Measurements from ENCODE around the gene NLN.
"Not testable (repeated sequence)": the region's sequence is repeated elsewhere in the genome, so short reads cannot be mapped to it uniquely, and the experiment has no call there.

The NLN gene

GRCh38 chr5:65835191-65835590 is 113.2 kb downstream of the NLN start:
- no peak for DNase-seq

- DNase-seq, result no peak
Observed at GRCh38 chr5:65837139-65837538, 115.1 kb downstream of the NLN start.

GRCh38 chr5:65839170-65839569 is 117.2 kb downstream of the NLN start:
- not testable (repeated sequence) for DNase-seq

- DNase-seq, result no peak
Observed at GRCh38 chr5:65840071-65840470, 118.1 kb downstream of the NLN start.

GRCh38 chr5:65844763-65845162 is 122.8 kb downstream of the NLN start:
- not testable (repeated sequence) for DNase-seq

GRCh38 chr5:65846101-65846500 is 124.1 kb downstream of the NLN start:
- DNase-seq, result no peak

- DNase-seq, result not testable (repeated sequence)
Observed at GRCh38 chr5:65847019-65847418, 125.0 kb downstream of the NLN start.

GRCh38 chr5:65849918-65850317 is 127.9 kb downstream of the NLN start:
- DNase-seq, result not testable (repeated sequence)

- DNase-seq, result no peak
Observed at GRCh38 chr5:65854925-65855324, 132.9 kb downstream of the NLN start.

GRCh38 chr5:65855766-65856315 is 133.8 kb downstream of the NLN start:
- DNase-seq, result no peak

- DNase-seq, result no peak
Observed at GRCh38 chr5:65856520-65856919, 134.5 kb downstream of the NLN start.

- no peak for DNase-seq
Observed at GRCh38 chr5:65858316-65858715, 136.3 kb downstream of the NLN start.

- no peak for DNase-seq
Observed at GRCh38 chr5:65861830-65862241, 139.8 kb downstream of the NLN start.

GRCh38 chr5:65862384-65862783 is 140.4 kb downstream of the NLN start:
- no peak for DNase-seq

GRCh38 chr5:65863747-65864146 is 141.7 kb downstream of the NLN start:
- DNase-seq, result no peak

- no peak for DNase-seq
Observed at GRCh38 chr5:65866837-65867521, 145.0 kb downstream of the NLN start.

GRCh38 chr5:65867542-65868195 is 145.7 kb downstream of the NLN start:
- DNase-seq, result no peak

GRCh38 chr5:65868509-65868908 is 146.5 kb downstream of the NLN start:
- no peak for DNase-seq

- no peak for DNase-seq
Observed at GRCh38 chr5:65871182-65871581, 149.2 kb downstream of the NLN start.

- DNase-seq, result not testable (repeated sequence)
Observed at GRCh38 chr5:65871776-65872175, 149.8 kb downstream of the NLN start.

GRCh38 chr5:65873181-65873750 is 151.3 kb downstream of the NLN start:
- no peak for DNase-seq

GRCh38 chr5:65874241-65874640 is 152.2 kb downstream of the NLN start:
- no peak for DNase-seq

- DNase-seq, result no peak
Observed at GRCh38 chr5:65876496-65876895, 154.5 kb downstream of the NLN start.

- no peak for DNase-seq
Observed at GRCh38 chr5:65876970-65877369, 155.0 kb downstream of the NLN start.

Measured in stimulated activated CD4-positive, alpha-beta T cell treated with anti-CD3 and anti-CD28 coated beads, Interleukin-12 subunit alpha, Interleukin-12 subunit beta, amount 100 ng/mL, for 4 hours (primary cell).